GM18858 (cell line): ENCODE data around the gene SCYL2.
"Not testable (repeated sequence)": the region's sequence is repeated elsewhere in the genome, so short reads cannot be mapped to it uniquely, and the experiment has no call there.

Source experiments
- ATAC-seq: cut with Tn5 transposase; IDR thresholded peaks from one replicate; pipeline ENCODE4 v1.9.1; 2021; ENCODE audit not compliant: unreplicated experiment

Gene SCYL2

DNA sequence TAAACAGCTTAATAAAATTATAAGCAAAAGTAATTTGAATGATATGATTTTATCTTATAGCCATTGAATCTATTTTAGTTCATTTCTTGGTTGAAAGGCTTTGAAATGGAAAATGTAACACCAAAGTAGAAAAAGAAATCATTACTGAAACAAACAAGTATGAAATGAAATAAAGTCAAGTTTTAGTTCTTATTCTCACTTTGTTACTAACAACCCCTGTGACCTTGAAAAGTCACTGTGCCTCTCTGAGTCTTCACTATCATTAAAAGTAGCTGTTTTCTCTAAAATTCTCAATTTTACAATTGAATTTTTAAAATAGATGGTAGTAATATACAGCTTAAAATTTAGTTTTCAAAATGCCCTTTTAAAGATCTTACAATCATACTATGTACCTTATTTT is 57.5 kb downstream of the SCYL2 start:
- ATAC-seq, result peak; percentile 56

DNA sequence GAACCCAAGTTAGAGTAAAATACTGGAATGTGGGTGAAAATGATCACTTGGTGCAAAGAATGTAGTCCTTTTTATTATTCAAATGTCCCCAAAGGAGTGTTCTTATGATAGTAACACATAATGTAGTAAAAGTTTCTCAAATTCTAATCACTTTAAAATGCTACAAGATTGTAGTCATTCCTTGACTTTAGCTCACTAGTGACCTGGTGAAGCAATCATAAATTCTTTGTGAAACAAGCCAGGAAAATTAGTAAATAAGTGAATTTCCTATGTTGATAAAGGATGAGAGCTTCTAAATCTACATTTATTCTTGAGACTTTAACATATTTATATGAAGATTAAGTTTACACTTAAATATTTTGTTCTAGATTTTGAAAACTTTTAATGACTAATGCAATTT is 59.2 kb downstream of the SCYL2 start:
- ATAC-seq, result no peak

DNA sequence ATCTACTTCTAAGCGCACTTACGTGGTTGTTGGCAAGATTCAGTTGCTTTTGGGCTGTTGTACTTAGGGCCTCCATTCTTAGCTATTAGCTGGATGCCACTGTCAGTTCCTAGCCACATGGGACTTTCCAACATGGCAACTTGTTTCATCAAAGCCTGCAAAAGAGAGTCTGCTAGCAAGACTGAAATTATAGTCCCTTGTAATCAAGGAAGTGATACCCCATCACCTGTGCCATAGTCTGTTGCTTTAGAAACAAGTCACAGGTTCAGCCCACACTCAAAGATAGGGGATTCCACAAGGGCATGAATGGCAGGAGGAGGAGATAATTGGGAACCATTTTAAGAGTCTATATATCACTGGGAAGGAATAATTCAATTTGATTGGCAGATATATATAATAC is 62.8 kb downstream of the SCYL2 start:
- ATAC-seq, result peak; percentile 92

DNA sequence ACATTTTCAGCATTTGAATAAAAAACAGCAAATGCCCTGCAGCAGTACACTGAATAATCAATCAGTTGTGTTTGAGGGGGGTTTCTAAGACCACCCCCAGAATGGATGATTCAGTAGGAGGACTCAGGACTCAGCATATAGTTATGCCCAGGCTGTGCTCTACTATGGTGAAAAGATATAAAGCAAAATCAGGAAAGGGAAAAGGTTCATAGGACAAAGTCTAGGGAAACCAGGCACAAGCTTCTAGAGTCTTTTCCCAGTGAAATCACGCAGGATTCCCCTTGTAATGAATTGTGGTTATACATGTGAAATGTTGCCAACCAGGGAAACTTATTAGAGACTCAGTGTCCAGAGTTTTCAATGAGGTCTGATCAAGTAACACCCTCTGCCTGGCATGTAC is 64.9 kb downstream of the SCYL2 start:
- no peak for ATAC-seq

DNA sequence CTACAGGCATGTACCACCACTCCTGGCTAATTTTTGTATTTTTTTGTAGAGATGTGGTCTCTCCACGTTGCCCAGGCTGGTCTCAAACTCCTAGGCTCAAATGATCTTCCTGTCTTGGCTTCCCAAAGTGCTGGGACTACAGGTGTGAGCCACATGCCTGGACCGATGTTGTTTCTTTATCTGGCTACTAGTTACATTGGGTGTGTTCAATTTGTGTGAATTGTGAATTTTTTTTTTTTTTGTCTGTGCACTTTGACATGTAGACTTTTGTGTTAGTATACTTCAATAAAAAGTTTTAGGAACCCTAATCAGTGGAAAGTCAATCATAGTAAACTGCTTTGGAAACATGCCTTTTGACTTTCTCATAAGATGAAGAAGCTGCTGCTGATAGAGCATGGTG is 65.9 kb downstream of the SCYL2 start:
- ATAC-seq, result no peak

DNA sequence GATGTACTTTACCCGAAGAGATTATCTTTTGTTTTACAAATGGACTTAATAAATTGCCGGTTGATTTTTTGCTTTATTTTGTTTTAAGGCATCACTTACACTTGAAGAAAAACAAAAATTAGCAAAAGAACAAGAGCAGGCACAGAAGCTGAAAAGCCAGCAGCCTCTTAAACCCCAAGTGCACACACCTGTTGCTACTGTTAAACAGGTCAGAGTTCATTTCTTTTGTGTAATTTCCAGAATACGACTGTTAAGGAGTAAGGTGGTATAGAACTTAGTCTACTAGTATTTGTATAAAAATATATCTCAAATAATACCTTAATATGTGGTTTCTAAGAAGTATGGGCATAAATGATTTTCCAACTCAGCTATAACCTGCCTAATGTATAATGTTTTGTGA is 70.3 kb downstream of the SCYL2 start:
- no peak for ATAC-seq

DNA sequence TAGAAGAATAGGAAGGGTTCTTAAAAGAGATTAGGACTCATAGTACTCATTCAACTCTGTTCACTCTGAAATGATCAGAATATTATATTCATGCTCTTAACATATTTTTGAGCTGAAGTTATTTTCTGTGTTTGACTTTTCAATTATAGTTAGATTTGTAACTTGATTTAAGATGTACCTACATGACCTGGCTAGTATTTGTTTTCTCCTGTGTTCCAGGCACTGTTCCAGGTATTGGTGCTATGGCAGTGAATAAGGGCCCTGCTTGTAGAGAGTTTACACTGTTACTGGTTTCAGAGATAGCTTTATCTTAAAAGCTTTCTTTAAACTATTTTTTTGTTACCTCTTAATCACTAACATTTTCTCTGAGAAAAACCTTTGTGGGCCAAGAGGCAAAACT is 70.8 kb downstream of the SCYL2 start:
- no peak for ATAC-seq

DNA sequence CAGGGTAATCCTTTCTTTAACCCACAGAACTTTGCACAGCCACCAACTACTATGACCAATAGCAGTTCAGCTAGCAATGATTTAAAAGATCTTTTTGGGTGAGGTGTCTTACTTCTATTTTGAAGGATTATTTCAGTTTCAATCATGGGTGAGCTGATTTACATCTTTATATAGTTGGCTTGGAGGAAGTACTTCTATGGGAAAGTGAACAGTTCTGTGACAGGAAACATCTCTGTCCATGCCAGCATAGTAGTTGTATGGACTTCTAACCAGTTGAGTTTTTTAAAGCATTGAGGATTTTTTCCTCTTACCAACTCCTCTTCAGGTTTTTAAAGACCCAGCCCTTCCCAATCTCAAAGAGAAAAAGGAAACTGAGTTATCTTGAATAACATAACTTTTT is 72.1 kb downstream of the SCYL2 start:
- ATAC-seq, result no peak

DNA sequence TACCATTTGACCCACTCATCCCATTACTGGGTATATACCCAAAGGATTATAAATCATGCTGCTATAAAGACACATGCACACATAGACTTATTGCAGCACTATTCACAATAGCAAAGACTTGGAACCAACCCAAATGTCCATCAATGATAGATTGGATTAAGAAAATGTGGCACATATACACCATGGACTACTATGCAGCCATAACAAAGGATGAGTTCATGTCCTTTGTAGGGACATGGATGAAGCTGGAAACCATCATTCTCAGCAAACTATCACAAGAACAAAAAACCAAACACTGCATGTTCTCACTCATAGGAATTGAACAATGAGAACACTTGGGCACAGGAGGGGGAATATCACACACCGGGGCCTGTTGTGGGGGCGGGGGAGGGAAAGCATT is 75.9 kb downstream of the SCYL2 start:
- not testable (repeated sequence) for ATAC-seq

DNA sequence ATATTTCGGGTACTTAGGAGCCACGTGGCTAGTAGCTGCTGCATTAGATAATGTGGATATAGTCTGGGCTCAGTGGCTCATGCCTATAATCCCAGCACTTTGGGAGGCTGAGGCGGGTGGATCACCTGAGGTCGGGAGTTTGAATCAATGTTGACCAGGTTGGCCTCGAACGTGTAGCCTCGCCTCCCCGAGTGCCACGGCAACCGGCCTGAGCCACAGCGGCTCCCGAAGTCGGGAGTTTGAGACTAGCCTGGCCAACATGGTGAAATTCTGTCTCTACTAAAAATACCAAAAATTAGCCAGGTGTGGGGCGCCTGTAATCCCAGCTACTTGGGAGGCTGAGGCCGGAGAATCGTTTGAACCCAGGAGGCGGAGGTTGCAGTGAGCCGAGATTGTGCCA is 77.4 kb downstream of the SCYL2 start:
- not testable (repeated sequence) for ATAC-seq

DNA sequence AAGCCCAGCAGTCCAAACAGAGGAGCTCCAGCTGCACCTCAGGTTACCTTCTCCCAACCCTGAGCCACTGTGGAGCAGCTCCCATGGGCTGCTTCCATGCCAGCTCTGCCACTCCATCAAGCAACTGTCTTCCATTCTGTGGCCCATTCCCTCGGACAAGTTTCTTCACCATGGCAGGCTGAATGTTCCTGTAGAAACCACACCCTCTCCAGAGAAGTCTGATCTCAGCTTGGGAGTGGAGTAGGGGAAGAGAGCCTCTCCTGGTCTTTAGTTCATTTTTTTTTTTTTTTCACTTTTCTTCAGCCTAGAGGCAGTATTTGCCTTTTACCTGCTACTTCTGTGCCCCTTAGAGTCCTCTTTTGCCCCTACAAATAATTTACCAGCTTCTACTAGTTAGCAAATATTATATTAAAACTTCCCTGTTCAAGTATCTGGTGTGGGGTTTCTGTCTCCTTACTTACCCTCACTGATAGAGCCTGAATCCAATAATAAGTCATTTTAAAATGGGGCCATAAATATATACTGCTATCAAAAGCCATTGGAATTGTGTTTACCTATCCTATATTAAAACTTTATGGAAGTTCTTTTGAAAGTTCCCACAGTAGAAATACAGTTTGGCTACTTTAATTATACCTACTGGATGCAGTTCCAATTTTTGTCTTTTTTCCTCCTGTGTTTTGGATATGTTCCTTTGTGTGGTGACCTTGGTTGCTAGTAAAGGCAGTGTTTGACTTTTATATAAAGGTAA is 78.2 kb downstream of the SCYL2 start:
- ATAC-seq, result no peak

DNA sequence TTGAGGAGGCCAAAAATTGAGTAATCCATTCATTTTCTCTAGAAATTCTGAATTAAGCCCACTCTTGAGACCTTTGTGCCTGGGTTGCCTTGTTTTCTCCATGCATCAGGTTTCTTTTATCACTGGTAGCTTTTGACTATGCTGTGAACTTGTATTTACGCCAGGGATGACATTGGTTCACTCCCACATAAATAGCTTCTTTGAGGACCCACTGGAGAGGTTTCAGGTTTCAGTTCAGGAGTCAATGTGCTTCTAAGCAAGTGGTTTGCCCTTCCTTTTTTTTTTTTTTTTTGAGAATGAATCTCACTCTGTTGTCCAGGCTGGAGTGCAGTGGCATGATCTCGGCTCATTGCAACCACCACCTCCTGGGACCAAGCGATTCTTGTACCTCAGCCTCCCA is 79.7 kb downstream of the SCYL2 start:
- ATAC-seq, result no peak

DNA sequence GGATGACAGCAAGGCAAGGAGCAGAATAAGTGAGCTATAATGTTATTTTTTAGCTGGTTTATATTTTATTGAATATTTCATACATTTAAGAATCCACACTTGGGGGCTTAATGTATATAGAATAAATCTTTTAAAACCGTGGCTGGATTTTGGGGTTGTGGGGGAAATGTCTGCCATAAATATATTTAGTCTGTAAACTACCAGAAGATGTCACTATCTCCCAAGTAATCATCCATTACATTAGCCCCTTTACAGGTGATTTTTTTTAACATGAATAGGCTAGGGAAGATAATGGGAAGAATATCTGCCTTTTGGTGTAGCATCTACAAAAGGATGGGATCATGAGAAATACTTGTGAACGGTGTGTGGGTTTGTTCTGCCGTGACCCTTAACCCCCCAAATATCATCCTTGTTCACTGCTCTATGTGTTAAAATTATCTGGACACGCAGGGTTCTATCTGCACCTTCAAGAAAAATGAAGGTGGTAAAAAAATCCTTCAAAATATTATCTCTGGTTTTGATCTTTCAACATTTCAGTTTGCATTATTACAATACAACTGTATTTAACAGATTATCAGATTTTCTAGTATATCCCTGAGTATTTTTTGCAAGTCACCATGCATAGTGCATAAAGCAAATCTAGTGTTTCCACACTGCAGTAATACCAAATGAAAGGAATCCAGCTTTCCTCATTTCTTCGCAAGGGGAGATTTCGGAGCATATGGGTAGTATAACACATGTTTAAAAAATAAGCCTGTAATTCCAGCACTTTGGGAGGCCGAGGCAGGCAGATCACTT is 81.9 kb downstream of the SCYL2 start:
- no peak for ATAC-seq

DNA sequence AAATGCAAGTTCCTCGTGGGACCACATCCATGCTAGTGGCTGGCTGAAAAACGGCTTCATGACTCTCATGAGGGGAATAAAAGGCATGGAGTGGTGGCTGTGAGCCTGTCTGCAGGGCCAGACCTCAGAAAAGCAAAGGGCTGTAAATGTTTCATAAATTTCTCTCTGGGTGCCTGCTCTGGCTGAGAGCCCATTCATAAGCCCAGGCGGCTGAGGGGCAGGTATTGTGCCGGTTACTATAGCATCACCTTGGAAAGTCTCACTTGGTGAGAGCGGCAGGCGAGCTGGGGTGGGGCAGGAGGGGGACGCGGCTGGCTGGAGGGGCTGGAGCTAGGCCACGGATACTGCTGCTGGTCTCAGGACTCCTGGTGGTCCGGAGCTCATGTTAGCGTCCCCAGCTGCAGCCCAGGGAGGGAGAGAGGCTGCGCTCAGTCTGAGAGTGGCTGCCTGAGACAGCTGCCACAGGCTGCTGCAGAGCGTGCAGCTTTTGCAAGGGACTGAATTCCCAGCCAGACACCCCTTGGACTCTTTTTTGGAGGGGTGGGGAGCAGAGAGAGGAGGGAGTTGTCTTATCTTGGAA is 89.8 kb downstream of the SCYL2 start, which contains the start of gene SLC17A8:
SLC17A8 (plus strand) TSS at position 431 of the 580 bp plus-strand sequence. CDS start 318 bp downstream, outside the sequence.
- no peak for ATAC-seq

DNA sequence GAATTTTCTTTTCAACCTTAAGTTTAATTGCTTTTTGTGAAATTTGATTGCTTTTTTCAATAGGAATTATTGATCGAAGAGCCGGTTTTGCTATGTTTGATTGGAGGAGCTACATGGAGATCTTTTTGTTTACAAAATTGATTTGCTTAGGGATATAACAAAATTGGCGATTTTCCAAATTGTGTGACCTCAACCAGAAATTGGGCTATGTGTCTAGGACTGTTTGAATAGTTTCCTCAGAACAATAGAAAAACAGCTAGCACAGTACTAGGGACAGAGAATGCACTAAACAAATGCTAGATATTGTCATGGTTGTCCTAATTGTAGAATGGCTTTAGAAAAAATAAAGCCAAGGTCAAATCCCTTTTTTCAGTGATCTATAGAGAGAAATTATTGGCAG is 92.3 kb downstream of the SCYL2 start:
- no peak for ATAC-seq

DNA sequence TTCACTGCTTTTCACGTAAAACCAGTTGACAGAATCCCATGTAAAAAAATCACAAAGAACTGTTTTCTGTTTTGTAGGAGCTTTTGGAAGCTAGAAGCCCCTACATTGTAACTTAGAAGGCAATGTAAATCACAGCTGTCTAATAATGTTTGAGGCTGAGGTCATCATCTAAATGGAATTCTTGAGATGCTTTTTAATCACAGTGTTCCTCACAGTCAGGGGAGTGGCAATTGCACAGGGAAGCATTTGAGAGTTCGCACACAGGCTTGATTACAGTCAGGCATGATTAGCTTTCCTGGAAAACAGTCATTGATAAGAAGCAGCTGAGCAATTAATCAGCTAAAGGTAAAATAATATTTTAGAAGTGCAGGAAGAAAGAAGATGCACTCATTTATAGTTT is 92.8 kb downstream of the SCYL2 start:
- ATAC-seq, result no peak

DNA sequence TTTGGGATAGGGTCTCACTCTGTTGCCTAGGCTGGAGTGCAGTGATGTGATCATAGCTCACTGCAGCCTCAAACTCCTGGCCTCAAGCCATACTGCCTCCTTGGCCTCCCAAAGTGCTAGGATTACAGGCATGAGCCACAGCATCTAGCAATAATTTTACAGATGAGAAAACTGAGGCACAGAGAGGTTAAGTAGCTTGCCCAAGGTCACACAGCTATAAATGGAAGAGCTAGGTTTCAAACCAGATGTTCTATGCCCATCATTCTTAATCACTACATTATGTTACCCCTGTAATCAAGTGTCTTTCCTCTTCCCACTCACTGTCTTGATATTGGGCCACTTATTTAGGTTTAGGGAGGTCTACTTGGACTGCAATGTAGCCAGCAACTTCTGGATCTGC is 93.5 kb downstream of the SCYL2 start:
- ATAC-seq, result no peak

DNA sequence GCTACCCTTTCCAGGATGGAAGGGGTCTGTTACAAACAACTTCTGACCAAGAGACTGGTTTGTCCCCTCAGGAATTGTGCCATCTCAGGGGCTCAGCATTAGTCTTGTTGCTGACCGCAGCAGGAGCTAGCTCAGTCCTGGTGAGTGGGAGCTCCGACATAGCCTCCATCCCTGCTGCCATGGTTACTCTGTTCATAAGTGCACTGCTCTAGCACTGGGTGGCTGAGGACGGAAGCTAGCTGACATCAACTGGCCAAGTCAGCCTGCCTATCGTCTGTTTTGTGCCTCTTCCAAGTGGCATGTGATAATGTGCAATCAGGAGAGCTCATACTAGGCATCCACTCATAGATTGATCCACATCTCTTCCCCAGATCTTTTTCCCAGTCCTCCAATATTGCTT is 97.3 kb downstream of the SCYL2 start:
- ATAC-seq, result no peak

DNA sequence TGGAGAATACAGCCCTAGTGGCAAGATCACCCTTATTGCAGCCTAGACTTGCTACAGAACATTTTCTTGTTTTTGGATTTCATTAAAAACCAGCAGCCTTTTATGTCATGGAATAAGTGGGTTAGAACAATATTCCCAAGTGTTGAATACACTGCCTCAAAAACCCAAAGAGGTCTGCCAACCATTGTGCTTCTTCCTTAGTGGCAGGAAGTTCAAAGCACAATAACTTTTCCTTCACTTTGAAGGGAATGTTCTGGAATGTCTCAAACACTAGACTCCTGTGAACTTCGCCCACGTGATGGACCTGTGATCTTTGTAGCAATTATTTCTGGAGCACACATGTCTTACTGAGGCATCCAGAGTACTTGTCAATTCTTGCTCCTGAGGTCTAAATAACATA is 98.4 kb downstream of the SCYL2 start:
- ATAC-seq, result no peak

DNA sequence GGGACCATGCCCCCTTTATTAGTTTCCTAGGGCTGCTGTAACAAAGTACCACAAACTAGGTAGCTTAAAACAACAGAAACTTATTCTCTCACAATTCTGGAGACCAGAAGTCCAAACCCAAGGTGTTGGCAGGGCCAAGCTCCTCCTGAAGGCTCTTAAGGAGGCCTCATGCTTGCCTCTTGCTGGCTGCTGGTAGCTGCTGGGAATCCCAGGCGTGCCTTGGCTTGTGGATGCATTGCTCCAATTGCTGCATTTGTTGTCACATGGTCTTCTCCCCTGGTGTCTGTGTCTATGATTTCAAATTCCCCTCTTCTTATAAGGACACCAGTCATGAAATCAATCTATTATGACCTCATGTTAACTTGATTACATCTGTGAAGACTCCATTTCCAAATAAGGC is 101.1 kb downstream of the SCYL2 start:
- ATAC-seq, result no peak

DNA sequence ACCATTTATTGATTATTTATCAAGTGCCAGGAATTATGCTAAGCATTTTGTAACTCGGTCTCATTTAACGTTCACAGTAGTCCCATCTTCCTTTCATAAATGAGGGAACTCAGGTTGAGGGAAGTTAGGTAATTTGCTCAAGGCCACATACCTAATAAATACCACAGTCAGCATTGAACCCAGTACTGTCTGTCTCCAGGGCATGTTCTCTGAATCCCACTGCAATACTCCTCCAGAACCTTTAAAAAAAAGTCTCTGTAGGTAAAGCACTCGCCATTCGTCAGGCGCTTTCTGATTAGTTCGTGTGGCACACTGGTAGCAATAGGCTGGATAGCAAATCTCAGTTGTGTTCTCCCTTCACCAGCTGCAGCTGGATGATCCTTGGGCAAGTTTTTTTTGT is 104.2 kb downstream of the SCYL2 start:
- ATAC-seq, result no peak
